Activated CD4-positive, CD25-positive, alpha-beta regulatory T cell (primary cell): ENCODE data around the gene HSPB2.

Experiments used
- DNase-seq, 4 experiments: peaks; one replicate each; lab custom pipeline; 2025; lab: John Stamatoyannopoulos, UW

The HSPB2 gene

DNA sequence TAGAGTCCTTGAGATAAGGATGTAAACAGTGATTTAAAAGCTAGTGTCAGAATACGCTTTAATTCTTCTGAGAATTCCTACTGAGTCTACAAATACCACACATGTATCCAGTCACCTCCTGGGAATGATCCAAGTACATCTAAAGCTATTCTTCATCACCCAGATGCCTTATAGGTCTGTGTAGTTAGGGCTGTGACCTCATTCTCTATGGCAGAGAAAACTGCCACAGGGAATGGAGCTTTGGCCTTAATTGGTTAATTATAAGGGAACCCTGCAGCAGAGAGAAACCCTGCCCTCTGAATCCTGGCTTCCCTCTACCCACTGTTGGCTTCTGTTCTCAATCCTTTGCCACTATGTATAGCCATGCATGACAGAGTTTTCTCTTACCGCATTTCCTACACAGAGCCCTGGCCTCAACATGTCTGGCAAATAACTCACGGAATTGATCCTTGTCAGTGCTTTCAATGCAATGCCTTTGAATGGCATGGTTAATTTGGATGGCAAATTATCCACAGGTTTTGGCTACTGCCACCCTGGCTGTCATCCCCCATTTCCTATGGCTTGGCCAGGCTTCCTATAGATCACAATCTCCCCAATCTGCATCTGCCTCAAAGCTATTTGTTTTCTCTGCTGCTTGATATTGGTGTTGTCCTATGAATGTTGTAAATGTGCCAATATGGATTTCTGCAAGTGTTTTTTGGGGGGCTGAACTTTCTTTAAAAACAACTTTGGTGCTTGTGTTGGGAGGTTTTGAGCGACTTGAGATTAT lies 27.5 kb downstream of the HSPB2 start:
- DNase-seq = no peak

DNA sequence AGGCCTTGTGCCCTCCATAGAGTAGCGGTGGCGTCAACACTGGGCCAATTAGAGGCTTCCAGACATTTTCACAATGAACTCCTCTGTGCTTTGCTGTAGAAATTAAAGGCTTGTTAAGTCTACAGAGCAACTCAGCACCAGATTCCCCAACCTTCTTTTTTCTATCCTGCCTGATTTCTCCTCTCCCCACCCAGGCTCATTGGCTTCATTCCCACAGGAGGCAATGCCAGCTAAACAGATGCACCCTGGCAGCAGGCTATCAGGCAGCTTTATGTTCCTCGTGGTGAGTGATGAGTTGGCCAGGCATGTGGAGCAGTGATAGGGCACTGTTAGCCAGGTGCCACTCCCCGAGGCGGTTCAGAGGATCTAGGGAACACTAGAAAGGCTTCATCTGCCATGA lies 29.4 kb downstream of the HSPB2 start:
- DNase-seq = no peak

DNA sequence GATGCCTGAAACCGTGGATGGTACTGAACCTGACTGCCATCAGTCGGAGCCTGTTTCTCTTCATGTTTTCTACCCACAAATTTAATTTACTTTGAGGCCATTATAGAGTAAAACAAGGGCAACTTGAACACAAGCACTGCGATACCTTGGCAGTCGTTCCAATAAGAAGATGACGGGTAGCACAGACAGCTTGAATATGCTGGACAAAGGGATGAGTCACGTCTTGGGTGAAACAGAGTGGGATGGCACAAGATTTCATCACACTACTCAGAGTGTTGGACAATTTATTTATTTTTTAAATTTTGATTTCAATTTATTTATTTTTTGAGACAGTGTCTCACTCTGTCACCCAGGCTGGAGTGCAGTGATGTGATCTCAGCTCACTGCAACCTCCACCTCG lies 30.3 kb downstream of the HSPB2 start:
- DNase-seq = no peak

DNA sequence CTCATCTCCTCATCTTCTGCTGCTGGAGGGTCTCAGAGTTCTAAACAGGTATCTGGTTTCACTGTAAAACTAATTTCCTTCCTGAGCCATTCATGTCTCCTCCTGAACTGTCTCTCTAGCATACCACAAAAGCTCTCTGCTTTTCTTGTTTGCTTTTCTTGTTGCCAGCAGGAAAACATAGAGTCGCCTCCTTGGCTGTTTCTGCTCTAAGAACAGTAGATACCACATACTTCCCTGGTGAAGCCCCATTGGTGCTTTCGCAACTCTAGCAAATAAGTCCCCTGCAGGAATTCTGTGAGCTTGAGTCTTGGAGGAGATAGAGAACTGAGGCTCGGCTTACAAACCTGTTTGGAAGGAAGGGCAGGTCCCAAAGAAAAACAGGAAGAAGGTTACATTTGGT lies 31.6 kb downstream of the HSPB2 start:
- DNase-seq = no peak

DNA sequence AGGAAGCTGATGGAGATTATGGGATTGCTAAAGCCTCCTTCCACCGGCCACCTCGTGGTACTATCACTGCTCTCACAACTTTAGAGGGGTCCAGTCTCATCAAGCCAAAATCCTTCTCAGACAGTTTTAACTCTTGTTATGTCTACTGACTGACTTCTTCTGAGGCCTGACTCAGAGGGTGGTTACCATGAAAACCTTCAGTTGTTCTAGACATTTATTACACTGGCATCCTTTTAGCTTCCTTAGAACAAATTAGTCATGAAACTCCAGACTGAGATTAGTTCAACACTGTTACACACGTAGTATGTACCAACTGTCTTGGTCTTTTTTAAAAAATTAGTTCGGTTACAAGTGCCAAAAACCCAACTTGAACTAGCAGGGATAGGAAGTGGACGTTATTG lies 32.1 kb downstream of the HSPB2 start:
- no peak for DNase-seq

DNA sequence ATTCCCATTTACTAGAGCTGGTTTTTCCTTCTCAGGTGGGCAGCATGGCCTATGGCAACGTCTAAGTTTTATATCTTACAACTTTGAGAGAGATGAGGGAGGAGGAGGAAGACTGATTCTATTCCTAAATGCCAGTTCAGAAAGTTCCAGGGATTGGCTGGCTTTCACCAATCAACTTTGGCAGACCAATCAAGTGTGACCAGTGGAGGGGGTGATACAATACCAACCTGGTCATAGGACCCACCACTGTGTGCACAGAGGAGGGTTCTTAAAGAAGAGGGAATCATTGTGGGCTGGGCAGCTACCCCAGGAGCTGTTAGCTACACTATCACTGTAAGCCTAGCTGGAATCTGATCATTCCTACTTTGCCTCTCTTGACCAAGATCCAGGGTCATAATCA lies 32.7 kb downstream of the HSPB2 start:
- DNase-seq = no peak

DNA sequence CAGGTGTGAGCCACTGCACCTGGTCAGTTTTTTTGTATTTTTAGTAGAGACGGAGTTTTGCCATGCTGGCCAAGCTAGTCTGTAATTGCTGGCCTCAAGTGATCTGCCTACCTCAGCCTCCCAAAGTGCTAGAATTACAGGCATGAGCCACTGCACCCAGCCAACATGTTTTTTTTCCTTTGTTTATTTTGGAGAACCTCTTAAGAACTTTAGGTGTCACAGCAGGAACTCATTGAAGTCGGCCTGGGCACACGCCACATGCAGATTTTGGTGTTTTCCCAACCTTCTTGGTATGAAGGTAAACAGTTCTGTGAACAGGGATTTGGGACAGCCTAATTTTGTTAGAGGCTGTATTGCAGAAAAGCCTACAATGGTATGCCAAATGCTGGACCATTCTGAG lies 34.0 kb downstream of the HSPB2 start:
- no peak for DNase-seq

DNA sequence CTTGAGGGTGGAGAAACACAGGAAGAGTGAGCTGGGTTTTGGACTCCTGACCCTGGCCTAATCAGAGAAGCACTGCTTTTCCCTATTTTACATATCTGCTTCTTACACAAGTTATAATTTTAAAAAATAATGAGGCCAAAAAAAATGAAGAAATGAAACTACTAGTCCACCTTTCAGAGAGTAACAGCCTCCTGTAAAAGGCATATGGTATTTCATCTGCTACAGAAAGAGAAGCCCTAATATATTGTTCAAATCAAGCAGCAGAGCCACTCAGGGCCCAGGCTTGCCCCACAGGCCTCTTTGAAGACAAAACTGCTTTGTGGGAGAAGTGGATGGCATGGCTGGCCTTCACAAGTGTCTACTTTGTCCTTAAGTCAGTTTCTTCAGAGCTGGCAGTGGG lies 34.6 kb downstream of the HSPB2 start:
- DNase-seq = no peak

DNA sequence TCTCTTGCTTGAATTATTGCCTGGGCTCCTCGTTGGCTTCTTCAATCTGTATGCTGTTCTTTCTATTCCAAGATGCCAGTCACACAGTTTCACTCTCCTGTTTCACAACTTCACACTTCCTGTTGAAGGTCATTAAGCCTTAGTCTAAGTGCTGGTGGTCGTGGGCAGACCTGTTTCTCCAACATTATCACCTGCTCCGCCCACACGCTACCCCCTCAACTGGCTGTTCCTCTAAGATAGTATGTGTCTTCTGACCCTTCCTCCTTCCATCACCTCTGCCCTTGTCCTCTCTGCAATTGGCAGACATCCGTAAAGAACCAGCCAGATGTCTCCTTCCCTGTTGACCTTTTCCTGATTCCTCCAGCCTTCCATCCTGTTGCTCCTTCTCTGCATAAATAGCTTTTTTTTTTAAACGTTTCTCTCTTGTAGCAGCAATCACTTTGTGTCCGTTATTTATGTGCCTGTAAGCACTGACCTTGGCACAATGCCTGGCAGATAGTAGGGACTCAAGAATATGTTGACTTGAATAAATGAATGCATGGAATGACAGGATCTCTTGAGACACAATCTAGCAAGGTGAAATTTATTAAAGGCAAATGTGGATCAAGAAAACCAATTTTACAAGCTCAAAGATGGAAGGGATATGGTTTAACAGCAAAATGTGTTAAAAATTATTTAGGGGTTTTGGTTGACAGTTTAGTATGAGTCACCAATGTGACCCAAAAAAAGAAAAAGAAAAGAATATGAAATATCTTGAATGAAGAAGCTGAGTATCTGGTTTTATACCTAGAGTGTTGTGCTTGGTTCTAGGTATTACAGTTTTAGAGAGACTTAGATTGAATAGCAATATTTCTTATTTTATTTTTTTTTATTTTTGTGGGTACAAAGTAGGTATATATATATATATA lies 37.2 kb downstream of the HSPB2 start:
- DNase-seq = no peak

DNA sequence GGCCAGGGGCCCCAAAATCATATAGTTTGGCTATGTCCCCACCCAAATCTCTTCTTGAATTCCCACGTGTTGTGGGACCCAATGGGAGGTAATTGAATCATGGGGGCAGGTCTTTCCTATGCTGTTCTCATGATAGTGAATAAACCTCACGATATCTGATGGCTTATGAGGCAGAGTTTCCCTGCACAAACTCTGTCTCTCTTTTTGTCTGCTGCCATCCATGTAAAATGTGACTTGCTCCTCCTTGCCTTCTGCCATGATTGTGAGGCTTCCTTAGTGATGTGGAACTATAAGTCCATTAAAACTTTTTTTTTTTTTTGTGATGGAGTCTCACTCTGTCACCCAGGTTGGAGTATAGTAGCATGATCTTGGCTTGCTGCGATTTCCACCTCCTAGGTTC lies 39.0 kb downstream of the HSPB2 start:
- no peak for DNase-seq

DNA sequence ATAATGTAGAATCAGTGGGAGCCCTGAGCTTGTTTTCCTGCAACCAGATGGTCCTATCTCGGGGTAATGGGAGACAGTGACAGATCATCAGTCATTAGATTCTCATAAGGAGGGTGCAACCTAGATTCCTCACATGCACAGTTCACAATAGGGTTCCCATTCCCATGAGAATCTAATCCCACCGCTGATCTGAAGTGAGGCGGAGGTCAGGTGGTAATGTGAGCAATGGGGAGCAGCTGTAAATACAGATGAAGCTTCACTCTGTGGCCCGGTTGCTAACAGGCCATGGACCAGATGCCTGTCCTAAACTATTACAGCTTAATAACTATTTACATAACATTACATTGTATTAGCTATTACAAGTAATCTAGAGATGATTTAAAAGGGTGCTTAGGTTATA lies 41.6 kb downstream of the HSPB2 start:
- no peak for DNase-seq

DNA sequence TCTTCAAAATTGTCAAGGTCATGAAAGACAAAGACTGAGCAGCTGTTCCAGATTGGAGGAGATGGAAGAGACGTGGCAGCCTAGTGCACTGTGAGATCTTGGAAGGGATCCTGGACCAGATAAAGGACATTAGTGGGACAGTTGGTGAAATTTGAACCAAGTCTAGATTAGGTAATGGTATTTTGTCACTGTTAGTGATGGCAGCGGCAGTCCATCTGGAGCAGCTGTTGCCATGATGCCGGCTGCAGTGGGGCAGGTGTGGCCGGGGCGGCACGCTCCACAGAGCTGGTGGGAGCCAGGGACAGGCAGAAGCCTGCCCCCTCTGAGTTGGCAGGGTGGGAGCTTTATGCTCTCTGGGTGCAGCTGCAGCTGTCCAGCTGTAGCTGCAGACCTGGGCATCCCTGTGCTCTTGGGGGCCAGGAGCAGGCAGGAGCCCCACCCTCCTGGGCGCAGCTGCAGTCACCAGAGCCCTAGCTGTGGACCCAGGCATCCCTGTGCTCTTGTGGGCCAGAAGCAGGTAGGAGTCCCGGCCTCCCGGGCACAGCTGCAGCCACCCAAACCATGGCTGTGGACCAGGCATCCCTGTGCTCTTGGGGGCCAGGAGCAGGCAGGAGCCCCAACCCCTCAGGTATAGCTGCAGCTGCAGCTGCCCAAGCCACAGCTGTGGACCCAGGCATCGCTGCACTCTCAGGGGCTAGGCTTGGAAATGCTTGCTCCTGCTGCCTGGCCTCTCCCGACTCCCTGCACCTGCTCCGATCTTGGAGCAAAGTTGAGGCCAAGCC lies 45.3 kb downstream of the HSPB2 start:
- no peak for DNase-seq

DNA sequence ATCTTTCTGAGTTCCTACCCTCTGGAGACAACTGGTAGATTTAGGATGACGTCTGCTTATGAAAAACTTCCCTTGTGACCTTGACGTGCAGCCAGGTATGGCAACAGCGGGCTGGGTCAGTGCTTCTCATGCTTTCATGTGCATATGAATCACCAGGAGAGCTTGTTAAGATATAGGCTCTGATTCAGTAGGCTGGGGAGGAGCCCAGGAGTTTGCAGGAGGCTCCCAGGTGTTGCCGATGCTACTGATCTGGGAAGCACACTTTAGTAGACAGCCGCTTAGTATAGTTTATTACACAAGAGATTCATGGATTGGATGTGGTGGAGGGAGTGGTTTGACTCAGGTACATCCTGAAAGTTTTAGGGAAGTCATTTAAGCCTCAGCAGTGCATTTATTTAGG lies 48.4 kb downstream of the HSPB2 start:
- DNase-seq = no peak

DNA sequence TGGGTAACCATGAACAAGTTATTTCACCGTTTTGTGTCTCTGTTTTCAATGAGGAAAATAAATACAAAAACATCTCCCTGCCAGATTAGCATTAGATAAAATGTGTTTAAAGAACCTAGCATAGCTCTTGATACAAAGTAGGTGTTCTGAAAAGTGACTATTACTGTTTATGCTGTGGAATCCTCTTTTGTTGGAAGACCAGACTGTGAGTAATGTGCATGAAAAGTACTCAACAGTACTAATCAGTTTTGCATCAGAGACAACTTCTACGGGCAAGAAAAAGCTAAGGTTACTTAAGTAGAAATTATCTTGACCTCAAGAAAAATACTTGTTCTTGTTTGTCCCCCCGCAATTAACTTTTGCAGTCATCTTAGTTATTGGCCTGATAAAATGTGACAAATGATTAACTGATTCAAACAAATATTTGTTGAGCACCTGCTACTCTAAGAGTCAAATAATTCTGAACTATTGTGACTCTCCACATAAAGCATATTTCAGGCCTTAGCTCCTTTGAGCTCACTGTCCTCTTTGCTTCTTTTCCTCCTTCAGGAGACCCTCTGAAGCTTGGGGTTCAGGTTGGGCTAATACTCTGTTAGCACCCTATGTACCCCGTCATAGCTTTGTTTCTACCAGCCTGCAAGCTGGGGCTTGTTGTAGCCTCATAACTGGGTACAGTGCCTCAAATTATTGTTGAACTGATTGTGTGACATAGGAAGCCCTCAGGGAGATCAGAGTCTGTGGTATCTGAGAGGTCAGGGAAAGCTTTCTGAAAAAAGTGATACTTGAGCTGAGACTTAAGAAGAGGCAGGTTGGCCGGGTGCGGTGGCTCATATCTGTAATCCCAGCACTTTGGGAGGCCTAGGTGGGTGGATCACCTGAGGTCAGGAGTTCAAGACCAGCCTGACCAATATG lies 49.1 kb downstream of the HSPB2 start:
- no peak for DNase-seq
